AG09319 (cell line): ENCODE results near the gene KCNK4.

Source experiments
- DNase-seq: peaks from one replicate; pipeline ENCODE4 v3.0.0-alpha.2; 2010; ENCODE audit warnings: low read depth; ENCODE audit errors: extremely low read depth
- CTCF ChIP-seq: IDR thresholded peaks from 2 replicates; pipeline ENCODE4 v1.5.1; 2011; ENCODE audit warnings: low read depth, mild to moderate bottlenecking, inconsistent platforms, low read length, moderate library complexity

The KCNK4 gene

GRCh38 chr11:64296830-64297698 lies 6.0 kb downstream of the KCNK4 start:
- DNase-seq = no peak
- TF ChIP-seq CTCF = no peak

GRCh38 chr11:64297699-64298358 lies 6.7 kb downstream of the KCNK4 start:
- no peak for TF ChIP-seq CTCF
- no peak for DNase-seq

- no peak for TF ChIP-seq CTCF
Observed at GRCh38 chr11:64298966-64299846, 8.1 kb downstream of the KCNK4 start.

GRCh38 chr11:64299847-64300648 lies 8.9 kb downstream of the KCNK4 start, which contains the start of gene CATSPERZ:
CATSPERZ (plus strand) TSS chr11:64300358; CDS start chr11:64300411, 53 bp downstream.
- no peak for TF ChIP-seq CTCF
- no peak for DNase-seq

More at GRCh38 chr11:64298966-64299846, 8.1 kb downstream of the KCNK4 start:
- no peak for DNase-seq

GRCh38 chr11:64303109-64304031 lies 12.3 kb downstream of the KCNK4 start:
- TF ChIP-seq CTCF = no peak
- DNase-seq = no peak

- DNase-seq = no peak
- no peak for TF ChIP-seq CTCF
Observed at GRCh38 chr11:64304032-64304315, 12.9 kb downstream of the KCNK4 start.
